Tibial nerve (tissue), 4 donors: Measurements from ENCODE around the gene DDX56.

ENCODE experiments used
- EP300 ChIP-seq, 2 donors: sonication (generic); formaldehyde crosslinking; IDR thresholded peaks; one replicate each; pipeline ENCODE4 v1.6.1; 2017; ENCODE audit warnings: antibody characterized with exemption in 2 of 2, mild to moderate bottlenecking in 1 of 2
- POLR2A ChIP-seq, 2 donors: fragments of 450-650 bp; IDR thresholded peaks; one replicate each; pipeline ENCODE4 v1.6.1; 2017; ENCODE audit warnings: antibody characterized with exemption in 2 of 2, mild to moderate bottlenecking in 2 of 2, moderate library complexity in 2 of 2
- TF ChIP-seq, protein P1 (sequence below), 5 experiments: fragments of 200-600 bp in 3 of 5; fragments of 450-650 bp in 2 of 5; sonication (generic) in 3 of 5; IDR thresholded peaks; one replicate each; pipeline ENCODE4 v1.5.1; 2016 to 2019; ENCODE audit warnings: antibody characterized with exemption in 5 of 5, mild to moderate bottlenecking in 3 of 5, moderate library complexity in 2 of 5

- TF ChIP-seq, protein P1, sequence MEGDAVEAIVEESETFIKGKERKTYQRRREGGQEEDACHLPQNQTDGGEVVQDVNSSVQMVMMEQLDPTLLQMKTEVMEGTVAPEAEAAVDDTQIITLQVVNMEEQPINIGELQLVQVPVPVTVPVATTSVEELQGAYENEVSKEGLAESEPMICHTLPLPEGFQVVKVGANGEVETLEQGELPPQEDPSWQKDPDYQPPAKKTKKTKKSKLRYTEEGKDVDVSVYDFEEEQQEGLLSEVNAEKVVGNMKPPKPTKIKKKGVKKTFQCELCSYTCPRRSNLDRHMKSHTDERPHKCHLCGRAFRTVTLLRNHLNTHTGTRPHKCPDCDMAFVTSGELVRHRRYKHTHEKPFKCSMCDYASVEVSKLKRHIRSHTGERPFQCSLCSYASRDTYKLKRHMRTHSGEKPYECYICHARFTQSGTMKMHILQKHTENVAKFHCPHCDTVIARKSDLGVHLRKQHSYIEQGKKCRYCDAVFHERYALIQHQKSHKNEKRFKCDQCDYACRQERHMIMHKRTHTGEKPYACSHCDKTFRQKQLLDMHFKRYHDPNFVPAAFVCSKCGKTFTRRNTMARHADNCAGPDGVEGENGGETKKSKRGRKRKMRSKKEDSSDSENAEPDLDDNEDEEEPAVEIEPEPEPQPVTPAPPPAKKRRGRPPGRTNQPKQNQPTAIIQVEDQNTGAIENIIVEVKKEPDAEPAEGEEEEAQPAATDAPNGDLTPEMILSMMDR (IDR thresholded peaks at IDR 0.05), result no peak
- TF ChIP-seq EP300 (IDR thresholded peaks at IDR 0.05), result no peak
- no peak for TF ChIP-seq POLR2A (IDR thresholded peaks at IDR 0.05)
Observed at GRCh38 chr7:44541028-44541869, 32.5 kb downstream of the DDX56 start, which contains the start of gene NPC1L1.
